Colonic mucosa (tissue), 4 donors: ENCODE measurements around the gene ACACA. TPM values are rescaled to one million over a fixed set of nuclear protein-coding genes. Genes with fewer than 3 reads are reported as not detected.

Experiments used
- DNase-seq: peaks from one replicate; pipeline ENCODE4 v3.0.0-alpha.2; 2020
- H3K27ac ChIP-seq: fragments of 200-600 bp; one replicate; pipeline ENCODE4 v1.8.0; 2021
- H3K27me3 ChIP-seq: fragments of 200-600 bp; one replicate; pipeline ENCODE4 v1.8.0; 2021
- H3K36me3 ChIP-seq: fragments of 200-600 bp; one replicate; pipeline ENCODE4 v1.8.0; 2021
- H3K4me1 ChIP-seq: fragments of 200-600 bp; one replicate; pipeline ENCODE4 v1.8.0; 2021; ENCODE audit warnings: mild to moderate bottlenecking
- H3K4me3 ChIP-seq: fragments of 200-600 bp; one replicate; pipeline ENCODE4 v1.8.0; 2021
- H3K9ac ChIP-seq, 2 donors: one replicate each; pipeline ENCODE4 v1.7.0; 2013; ENCODE audit warnings: control low read depth in 2 of 2, low read depth in 2 of 2, low read length in 2 of 2
- H3K9me3 ChIP-seq: fragments of 200-600 bp; one replicate; pipeline ENCODE4 v1.8.0; 2021
- CTCF ChIP-seq: fragments of 200-600 bp; IDR thresholded peaks from one replicate; pipeline ENCODE4 v1.8.0; 2022; ENCODE audit warnings: antibody characterized with exemption, mild to moderate bottlenecking
- intact Hi-C: fragments of 100-400 bp; cut with DNase I; formaldehyde crosslinking; loops from one replicate; pipeline ENCODE4 v1.14.1; 2022
- total RNA-seq, 2 donors: library from RNA; stranded (reverse); fragmentation: NEBNext Ultra II Directional in 1 of 2; extraction: Animal tissue kit (Norgen Biotek cat#: 25700) in 1 of 2; gene quantifications; one replicate each; pipeline ENCODE4 v1.2.1, GENCODE V29; 2021
- donor health status: healthy.
- donor health status: DM: no; HTN: no; CAD: no.
- donor health status: DM: no; HTN: no; CAD: no.

Gene ACACA
- total RNA-seq, 2 donors from 2014 or later, result 59.5 to 72.6 TPM

- Histone ChIP-seq H3K9me3 (no peaks in the 10 kb centered on the region), H3K4me1 (no peaks in the 10 kb centered on the region), H3K4me3 (no peak overlapping the region), H3K27ac (no peak overlapping the region), H3K9ac (no peak overlapping the region), H3K36me3 (no peaks in the 10 kb centered on the region), H3K27me3 (no peaks in the 10 kb centered on the region)
- intact Hi-C loops, result no loop called here
- TF ChIP-seq CTCF, result no peak
- DNase-seq, result no peak
These were observed 272.6 kb downstream of the ACACA start for GRCh38 chr17:37134050-37134449.

- intact Hi-C loops, result no loop called here
- Histone ChIP-seq H3K4me1 (no peaks in the 10 kb centered on the region), H3K27me3 (no peaks in the 10 kb centered on the region), H3K4me3 (no peak overlapping the region), H3K9ac (no peak overlapping the region), H3K27ac (no peak overlapping the region), H3K9me3 (no peaks in the 10 kb centered on the region), H3K36me3 (no peaks in the 10 kb centered on the region)
- TF ChIP-seq CTCF, result no peak
- no peak for DNase-seq
These were observed 273.5 kb downstream of the ACACA start for GRCh38 chr17:37133136-37133535.

GRCh38 chr17:37131669-37132611 is 274.7 kb downstream of the ACACA start:
- no peaks in the 10 kb centered on the region for H3K4me1 ChIP-seq
- peak; percentile 36 for DNase-seq
- intact Hi-C loops, result no loop called here
- H3K4me3 ChIP-seq, result no peak overlapping the region
- H3K27me3 ChIP-seq, result no peaks in the 10 kb centered on the region
- H3K9me3 ChIP-seq, result no peaks in the 10 kb centered on the region
- no peaks in the 10 kb centered on the region for H3K36me3 ChIP-seq
- no peak for TF ChIP-seq CTCF
- no peak overlapping the region for H3K27ac ChIP-seq
- H3K9ac ChIP-seq, result peak overlapping the region in 1 of 2 donors; percentile 19

GRCh38 chr17:37130984-37131446 is 275.6 kb downstream of the ACACA start:
- H3K4me1 ChIP-seq, result no peaks in the 10 kb centered on the region
- no peak overlapping the region for H3K27ac ChIP-seq
- DNase-seq, result no peak
- intact Hi-C loops, result no loop called here
- no peak overlapping the region for H3K9ac ChIP-seq
- no peaks in the 10 kb centered on the region for H3K9me3 ChIP-seq
- no peak overlapping the region for H3K4me3 ChIP-seq
- H3K36me3 ChIP-seq, result no peaks in the 10 kb centered on the region
- no peaks in the 10 kb centered on the region for H3K27me3 ChIP-seq
- no peak for TF ChIP-seq CTCF

- H3K27me3 ChIP-seq, result no peaks in the 10 kb centered on the region
- intact Hi-C loops, result no loop called here
- no peak overlapping the region for H3K27ac ChIP-seq
- H3K4me1 ChIP-seq, result no peaks in the 10 kb centered on the region
- H3K36me3 ChIP-seq, result peaks cover 10% of the 10 kb centered on the region
- no peaks in the 10 kb centered on the region for H3K9me3 ChIP-seq
- H3K9ac ChIP-seq, result no peak overlapping the region
- no peak overlapping the region for H3K4me3 ChIP-seq
- no peak for TF ChIP-seq CTCF
- no peak for DNase-seq
These were observed 281.8 kb downstream of the ACACA start for GRCh38 chr17:37124821-37125173.
